Measurements from ENCODE around the gene CGRRF1.

CGRRF1 gene

DNA sequence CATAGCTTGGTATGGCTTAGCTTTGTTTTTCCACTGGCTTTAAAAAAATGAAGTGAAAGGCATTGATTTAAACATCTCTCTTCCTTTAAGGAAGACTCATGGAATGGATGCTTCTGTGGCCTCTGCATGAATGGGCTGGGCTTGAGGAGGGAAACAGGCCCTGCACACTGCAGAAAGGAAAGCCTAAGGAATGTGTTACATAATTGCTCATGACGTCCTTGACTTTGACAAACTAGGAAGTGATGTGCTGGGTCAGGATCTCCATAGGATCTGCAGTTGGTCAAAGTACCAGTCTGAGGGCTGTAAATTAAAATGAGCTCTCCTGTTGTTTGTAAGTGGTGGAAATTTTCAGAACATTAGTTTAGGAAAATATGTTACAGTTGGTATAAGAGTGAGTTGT, 69.9 kb downstream of the CGRRF1 start:
- no peak for DNase-seq

DNA sequence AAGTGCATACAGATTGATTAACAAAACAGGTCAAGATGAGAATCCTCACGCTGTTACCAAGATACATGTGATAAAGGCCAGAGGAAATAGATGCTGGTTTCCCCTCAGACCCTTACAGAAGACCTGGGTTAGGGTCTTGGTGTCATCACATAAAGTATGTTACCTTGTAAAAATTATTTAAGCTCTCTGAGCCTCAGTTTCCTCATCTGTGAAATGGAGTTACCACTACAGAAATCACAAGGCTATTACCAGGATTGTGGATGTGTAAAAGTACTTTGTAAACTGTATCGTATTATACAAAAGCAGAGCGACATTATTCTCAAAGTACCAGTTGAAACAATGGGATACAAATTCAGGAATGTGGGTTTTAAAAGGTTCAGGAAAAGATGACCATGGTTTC, 71.2 kb downstream of the CGRRF1 start:
- DNase-seq, result no peak

DNA sequence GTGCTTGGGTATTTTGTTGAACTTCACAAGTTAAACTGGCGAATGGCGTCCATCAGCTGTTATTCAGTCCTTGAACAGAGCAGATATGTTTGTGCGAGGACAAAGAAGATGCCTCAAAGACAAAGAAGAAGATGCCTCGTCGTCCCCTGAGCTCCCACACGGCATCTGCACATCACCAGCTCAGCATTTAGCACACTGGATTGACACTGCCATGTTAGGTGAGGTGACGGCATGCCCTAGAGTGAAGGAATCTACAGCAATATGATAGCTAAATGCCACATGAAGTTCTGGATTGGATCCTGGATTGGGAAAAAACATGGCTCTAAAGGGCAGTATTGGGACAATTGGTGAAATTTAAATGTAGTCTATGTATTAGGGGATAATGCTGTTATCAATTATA, 72.6 kb downstream of the CGRRF1 start:
- no peak for DNase-seq

DNA sequence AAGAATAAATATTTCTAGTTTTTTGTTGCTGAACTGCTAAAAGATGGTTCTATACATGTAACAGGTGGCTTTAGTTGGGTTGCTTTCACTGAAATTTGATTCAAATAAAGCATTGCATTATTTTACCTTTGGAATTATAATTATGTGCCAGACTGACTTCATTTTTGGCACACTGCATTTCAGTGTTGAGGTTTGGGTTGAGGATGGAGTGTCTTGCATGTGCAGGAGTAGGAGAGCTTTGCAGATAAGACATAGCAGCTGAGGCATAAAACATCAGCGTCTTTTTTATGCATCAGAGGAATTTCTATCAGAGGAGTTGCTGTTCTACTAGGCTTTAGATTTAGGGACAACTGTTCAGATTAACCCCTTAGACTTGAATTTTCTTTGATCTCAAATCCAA, 74.4 kb downstream of the CGRRF1 start:
- no peak for DNase-seq

DNA sequence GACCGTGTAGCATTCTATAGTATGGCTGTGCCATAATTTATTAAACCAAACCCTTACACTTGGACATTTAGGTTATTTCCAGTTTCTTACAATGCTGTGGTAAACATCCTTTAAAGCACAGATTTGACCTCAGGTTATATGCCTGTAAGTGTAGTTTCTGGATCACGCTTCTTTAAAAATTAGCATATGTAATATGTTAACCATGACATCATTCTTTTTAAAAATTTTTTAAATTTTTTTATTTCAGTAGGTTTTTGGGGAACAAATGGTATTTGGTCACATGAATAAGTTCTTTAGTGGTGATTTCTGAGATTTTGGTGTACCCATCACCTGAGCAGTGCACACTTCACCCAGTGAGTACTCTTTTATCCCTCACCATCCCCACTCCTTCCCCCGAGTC, 75.5 kb downstream of the CGRRF1 start:
- DNase-seq, result no peak
